K562 (cell line): ENCODE measurements around the gene GGTLC1.
"Not testable (repeated sequence)": the region's sequence is repeated elsewhere in the genome, so short reads cannot be mapped to it uniquely, and the experiment has no call there.

Experiments
- EP300 ChIP-seq: IDR thresholded peaks from 2 replicates; pipeline ENCODE4 v1.6.1; 2012; ENCODE audit warnings: low read length, improper control_type of control experiment
- ZNF263 ChIP-seq: sonication (generic); formaldehyde crosslinking; IDR thresholded peaks from 2 replicates; pipeline ENCODE4 v1.8.0; 2022; ENCODE audit warnings: mild to moderate bottlenecking, missing genetic modification reagents, borderline replicate concordance
- TF ChIP-seq, protein P1 (sequence below): sonication (generic); formaldehyde crosslinking; IDR thresholded peaks from 2 replicates; pipeline ENCODE4 v1.8.1; 2023; ENCODE audit warnings: mild to moderate bottlenecking, missing genetic modification reagents

DNA sequence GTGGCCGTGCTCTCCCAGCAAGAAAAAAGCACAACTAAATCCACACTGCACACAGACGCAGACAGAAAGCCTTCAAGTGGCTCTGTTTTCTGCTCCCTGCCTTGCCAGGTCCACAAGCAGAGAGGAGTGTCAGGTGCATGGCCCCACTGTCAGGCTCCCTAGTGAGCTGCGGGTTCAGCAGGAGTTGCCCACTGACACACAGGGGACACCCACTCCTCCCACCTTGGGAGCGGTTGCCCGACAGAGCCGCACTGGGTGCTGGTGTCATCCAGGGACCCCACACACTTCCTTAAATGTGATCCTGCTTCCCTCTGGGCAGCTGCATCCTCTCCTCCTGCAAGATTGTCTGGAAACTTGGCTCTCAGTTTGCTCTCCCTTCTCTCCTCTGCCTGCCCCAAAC is 6.7 kb upstream of the GGTLC1 start:
- TF ChIP-seq, protein P1, sequence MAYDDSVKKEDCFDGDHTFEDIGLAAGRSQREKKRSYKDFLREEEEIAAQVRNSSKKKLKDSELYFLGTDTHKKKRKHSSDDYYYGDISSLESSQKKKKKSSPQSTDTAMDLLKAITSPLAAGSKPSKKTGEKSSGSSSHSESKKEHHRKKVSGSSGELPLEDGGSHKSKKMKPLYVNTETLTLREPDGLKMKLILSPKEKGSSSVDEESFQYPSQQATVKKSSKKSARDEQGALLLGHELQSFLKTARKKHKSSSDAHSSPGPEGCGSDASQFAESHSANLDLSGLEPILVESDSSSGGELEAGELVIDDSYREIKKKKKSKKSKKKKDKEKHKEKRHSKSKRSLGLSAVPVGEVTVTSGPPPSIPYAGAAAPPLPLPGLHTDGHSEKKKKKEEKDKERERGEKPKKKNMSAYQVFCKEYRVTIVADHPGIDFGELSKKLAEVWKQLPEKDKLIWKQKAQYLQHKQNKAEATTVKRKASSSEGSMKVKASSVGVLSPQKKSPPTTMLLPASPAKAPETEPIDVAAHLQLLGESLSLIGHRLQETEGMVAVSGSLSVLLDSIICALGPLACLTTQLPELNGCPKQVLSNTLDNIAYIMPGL (CRISPR knock-in tag): not testable (repeated sequence)
- TF ChIP-seq ZNF263 (CRISPR knock-in tag); EP300: not testable (repeated sequence)
